H9 (cell line): ENCODE measurements around the gene SDHB. TPM values are rescaled to one million over a fixed set of nuclear protein-coding genes. Genes with fewer than 3 reads are reported as not detected.

ENCODE experiments used
- DNase-seq: peaks from one replicate; pipeline ENCODE4 v3.0.0-alpha.2; 2017
- H2AFZ ChIP-seq: one replicate; pipeline ENCODE4 v1.6.1; 2013; ENCODE audit warnings: mild to moderate bottlenecking, low read length, control low read depth, moderate library complexity
- H2AK5ac ChIP-seq: 2 replicates; pipeline ENCODE4 v1.6.1; 2013; ENCODE audit warnings: low read length, control low read depth, mixed read lengths; ENCODE audit not compliant: insufficient read length
- H2BK120ac ChIP-seq: one replicate; pipeline ENCODE4 v1.6.1; 2013; ENCODE audit warnings: low read depth, mild to moderate bottlenecking, low read length, control low read depth, inconsistent platforms; ENCODE audit not compliant: poor library complexity, severe bottlenecking
- H2BK12ac ChIP-seq: 2 replicates; pipeline ENCODE4 v1.6.1; 2013; ENCODE audit warnings: low read length, control low read depth, mixed read lengths, low read depth; ENCODE audit not compliant: insufficient read length
- H2BK15ac ChIP-seq: 2 replicates; pipeline ENCODE4 v1.6.1; 2013; ENCODE audit warnings: low read depth, low read length, control low read depth
- H2BK20ac ChIP-seq: one replicate; pipeline ENCODE4 v1.6.1; 2013; ENCODE audit warnings: low read depth, mild to moderate bottlenecking, low read length, control low read depth, inconsistent platforms; ENCODE audit not compliant: poor library complexity, severe bottlenecking
- H2BK5ac ChIP-seq: 2 replicates; pipeline ENCODE4 v1.6.1; 2013; ENCODE audit warnings: low read length, control low read depth, mixed read lengths; ENCODE audit not compliant: insufficient read length
- H3K14ac ChIP-seq: 2 replicates; pipeline ENCODE4 v1.6.1; 2013; ENCODE audit warnings: low read length, control low read depth; ENCODE audit not compliant: insufficient read depth
- H3K18ac ChIP-seq: 2 replicates; pipeline ENCODE4 v1.6.1; 2013; ENCODE audit warnings: low read depth, mild to moderate bottlenecking, mixed read lengths, low read length, control low read depth; ENCODE audit not compliant: insufficient read length
- H3K23ac ChIP-seq: 2 replicates; pipeline ENCODE4 v1.6.1; 2013; ENCODE audit warnings: low read length, control low read depth, mixed read lengths, low read depth; ENCODE audit not compliant: insufficient read length
- H3K23me2 ChIP-seq: 2 replicates; pipeline ENCODE4 v1.6.1; 2013; ENCODE audit warnings: low read depth, mild to moderate bottlenecking, mixed read lengths, low read length, control low read depth; ENCODE audit not compliant: insufficient read length, poor library complexity, severe bottlenecking
- H3K27ac ChIP-seq: 2 replicates; pipeline ENCODE4 v1.5.1; 2013; ENCODE audit warnings: low read length, control low read depth, mixed read lengths, low read depth; ENCODE audit not compliant: insufficient read length
- H3K27me3 ChIP-seq: 2 replicates; pipeline ENCODE4 v1.6.1; 2013; ENCODE audit warnings: low read length, control low read depth, inconsistent platforms; ENCODE audit not compliant: insufficient read depth
- H3K4ac ChIP-seq: 2 replicates; pipeline ENCODE4 v1.6.1; 2013; ENCODE audit warnings: low read depth, mild to moderate bottlenecking, control low read depth, inconsistent platforms, low read length, moderate library complexity
- H3K4me1 ChIP-seq: 2 replicates; pipeline ENCODE4 v1.6.1; 2013; ENCODE audit warnings: low read length, control low read depth, inconsistent platforms; ENCODE audit not compliant: insufficient read depth
- H3K4me2 ChIP-seq: 2 replicates; pipeline ENCODE4 v1.6.1; 2013; ENCODE audit warnings: low read length, control low read depth, mixed read lengths; ENCODE audit not compliant: insufficient read length, insufficient read depth
- H3K56ac ChIP-seq: 2 replicates; pipeline ENCODE4 v1.6.1; 2013; ENCODE audit warnings: low read depth, mild to moderate bottlenecking, mixed read lengths, low read length, control low read depth; ENCODE audit not compliant: insufficient read length
- H3K79me1 ChIP-seq: 2 replicates; pipeline ENCODE4 v1.6.1; 2013; ENCODE audit warnings: low read depth, mild to moderate bottlenecking, moderate library complexity, low read length, control low read depth, inconsistent platforms; ENCODE audit not compliant: insufficient read depth, poor library complexity, severe bottlenecking
- H3K79me2 ChIP-seq: 2 replicates; pipeline ENCODE4 v1.6.1; 2013; ENCODE audit warnings: low read length, control low read depth, inconsistent platforms; ENCODE audit not compliant: insufficient read depth
- H3K9ac ChIP-seq: 2 replicates; pipeline ENCODE4 v1.6.1; 2013; ENCODE audit warnings: low read length, control low read depth, mixed read lengths; ENCODE audit not compliant: insufficient read length; ENCODE audit errors: extremely low read depth
- H3K9me3 ChIP-seq: one replicate; pipeline ENCODE4 v1.6.1; 2013; ENCODE audit warnings: low read depth, low read length, inconsistent platforms; ENCODE audit not compliant: control insufficient read depth
- H3T11ph ChIP-seq: one replicate; pipeline ENCODE4 v1.6.1; 2013; ENCODE audit warnings: mild to moderate bottlenecking, low read length, control low read depth, inconsistent platforms
- H4K20me1 ChIP-seq: one replicate; pipeline ENCODE4 v1.6.1; 2013; ENCODE audit not compliant: control insufficient read depth, insufficient read length, insufficient read depth
- H4K5ac ChIP-seq: 2 replicates; pipeline ENCODE4 v1.6.1; 2013; ENCODE audit warnings: low read depth, mild to moderate bottlenecking, mixed read lengths, low read length, control low read depth; ENCODE audit not compliant: insufficient read length
- H4K8ac ChIP-seq: replicated peaks from 2 replicates; pipeline ENCODE4 v1.6.1; 2013; ENCODE audit warnings: low read length, control low read depth, mixed read lengths, low read depth; ENCODE audit not compliant: insufficient read length
- H4K91ac ChIP-seq: 2 replicates; pipeline ENCODE4 v1.6.1; 2013; ENCODE audit warnings: low read depth, mild to moderate bottlenecking, moderate library complexity, mixed read lengths, low read length, control low read depth; ENCODE audit not compliant: insufficient read length
- H3K27ac Mint-ChIP-seq, 3 experiments: 2 replicates in 2 of 3; 3 replicates in 1 of 3; pipeline ENCODE4 v1.8.0; 2020 to 2021; ENCODE audit warnings: mixed read lengths in 3 of 3, mild to moderate bottlenecking in 1 of 3, moderate library complexity in 1 of 3
- H3K27me3 Mint-ChIP-seq: 2 replicates; pipeline ENCODE4 v1.8.0; 2021; ENCODE audit warnings: low read depth, mild to moderate bottlenecking, moderate library complexity, mixed read lengths
- H3K36me3 Mint-ChIP-seq, 3 experiments: 2 replicates in 2 of 3; 3 replicates in 1 of 3; pipeline ENCODE4 v1.8.0; 2020 to 2021; ENCODE audit warnings: low read depth in 3 of 3, mixed read lengths in 3 of 3; ENCODE audit not compliant: insufficient read depth in 1 of 3
- H3K4me1 Mint-ChIP-seq, 2 experiments: 2 replicates each; pipeline ENCODE4 v1.8.0; 2020; ENCODE audit warnings: mixed read lengths in 2 of 2
- H3K4me3 Mint-ChIP-seq, 2 experiments: 2 replicates in 1 of 2; 3 replicates in 1 of 2; pipeline ENCODE4 v1.8.0; 2020 to 2021; ENCODE audit warnings: mild to moderate bottlenecking in 2 of 2, mixed read lengths in 2 of 2, moderate library complexity in 1 of 2
- H3K9me3 Mint-ChIP-seq, 2 experiments: 2 replicates in 1 of 2; 3 replicates in 1 of 2; pipeline ENCODE4 v1.8.0; 2020; ENCODE audit warnings: mild to moderate bottlenecking in 2 of 2, mixed read lengths in 2 of 2, moderate library complexity in 1 of 2
- WGBS: extraction: QIAGEN DNeasy Blood & Tissue Kit; methylation state at CpG from one replicate; pipeline ENCODE4 v1.1.7; 2013; ENCODE audit warnings: missing lambda C conversion rate, low lambda C conversion rate, mixed read lengths; ENCODE audit not compliant: insufficient read length; ENCODE audit errors: extremely low coverage; 5-methylcytosine and 5-hydroxymethylcytosine counted together
- total RNA-seq: library from RNA; stranded (reverse); gene quantifications from 2 replicates; pipeline ENCODE4 v1.2.1, GENCODE V29; 2021
- TF ChIP-seq, protein P1 (sequence below): fragments of 200-600 bp; sonication (generic); conservative IDR thresholded peaks from 3 replicates; pipeline ENCODE4 v1.8.0; 2021; ENCODE audit warnings: antibody characterized with exemption, mild to moderate bottlenecking

SDHB gene
- total RNA-seq, 1 experiment from 2014 or later, result 77.5 TPM

DNA sequence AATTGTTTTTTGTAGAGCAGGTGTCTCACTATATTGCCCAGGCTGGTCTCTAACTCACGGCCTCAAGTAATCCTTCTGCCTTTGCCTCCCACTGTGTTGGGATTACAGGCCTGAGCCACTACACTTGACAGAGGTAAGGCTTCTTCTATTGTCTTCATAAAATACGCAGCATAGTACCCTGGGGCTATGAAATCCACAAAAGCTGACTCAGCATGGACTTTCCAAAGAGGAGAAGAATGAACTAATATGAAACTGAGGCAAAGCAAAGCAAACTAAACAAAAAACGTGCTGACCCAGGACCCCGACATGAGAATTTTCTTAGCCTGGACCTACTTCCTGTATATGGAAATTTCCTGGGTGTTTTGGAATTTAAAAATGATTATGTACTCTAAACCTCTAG lies 23.6 kb downstream of the SDHB start:
- Histone ChIP-seq H3K79me1 (no peaks in the 10 kb centered on the region), H3K4me2 (no peak overlapping the region), H3K23me2 (no peaks in the 10 kb centered on the region), H3T11ph (no peak overlapping the region), H2BK120ac (no peak overlapping the region), H3K4me1 (no peaks in the 10 kb centered on the region), H4K91ac (no peak overlapping the region), H3K23ac (no peak overlapping the region), H2BK12ac (no peak overlapping the region), H4K8ac (no peak overlapping the region), H4K20me1 (no peaks in the 10 kb centered on the region), H3K79me2 (no peaks in the 10 kb centered on the region), H3K56ac (no peak overlapping the region), H2BK15ac (no peak overlapping the region), H2AK5ac (no peak overlapping the region), H3K18ac (no peak overlapping the region), H2AFZ (no peak overlapping the region), H3K14ac (no peak overlapping the region), H4K5ac (no peak overlapping the region), H3K27ac (no peak overlapping the region), H3K4ac (no peak overlapping the region), H3K9me3 (no peaks in the 10 kb centered on the region), H2BK20ac (no peak overlapping the region), H3K9ac (no peak overlapping the region), H3K27me3 (no peaks in the 10 kb centered on the region), H2BK5ac (no peak overlapping the region)
- H3K27ac Mint-ChIP-seq, result peak overlapping the region in 1 of 3 experiments; percentile 41; a peak in 1 of 7 replicates
- H3K4me1 Mint-ChIP-seq, result no peaks in the 10 kb centered on the region
- TF ChIP-seq, protein P1, sequence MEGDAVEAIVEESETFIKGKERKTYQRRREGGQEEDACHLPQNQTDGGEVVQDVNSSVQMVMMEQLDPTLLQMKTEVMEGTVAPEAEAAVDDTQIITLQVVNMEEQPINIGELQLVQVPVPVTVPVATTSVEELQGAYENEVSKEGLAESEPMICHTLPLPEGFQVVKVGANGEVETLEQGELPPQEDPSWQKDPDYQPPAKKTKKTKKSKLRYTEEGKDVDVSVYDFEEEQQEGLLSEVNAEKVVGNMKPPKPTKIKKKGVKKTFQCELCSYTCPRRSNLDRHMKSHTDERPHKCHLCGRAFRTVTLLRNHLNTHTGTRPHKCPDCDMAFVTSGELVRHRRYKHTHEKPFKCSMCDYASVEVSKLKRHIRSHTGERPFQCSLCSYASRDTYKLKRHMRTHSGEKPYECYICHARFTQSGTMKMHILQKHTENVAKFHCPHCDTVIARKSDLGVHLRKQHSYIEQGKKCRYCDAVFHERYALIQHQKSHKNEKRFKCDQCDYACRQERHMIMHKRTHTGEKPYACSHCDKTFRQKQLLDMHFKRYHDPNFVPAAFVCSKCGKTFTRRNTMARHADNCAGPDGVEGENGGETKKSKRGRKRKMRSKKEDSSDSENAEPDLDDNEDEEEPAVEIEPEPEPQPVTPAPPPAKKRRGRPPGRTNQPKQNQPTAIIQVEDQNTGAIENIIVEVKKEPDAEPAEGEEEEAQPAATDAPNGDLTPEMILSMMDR, result no peak
- H3K27me3 Mint-ChIP-seq, result no peaks in the 10 kb centered on the region
- WGBS, result no CpG with 5 or more reads among the region's 4 CpGs
- no peak for DNase-seq
- H3K4me3 Mint-ChIP-seq, result no peak overlapping the region
- no peaks in the 10 kb centered on the region for H3K9me3 Mint-ChIP-seq
- H3K36me3 Mint-ChIP-seq, result peaks cover 13 to 56% (median 33%) of the 10 kb centered on the region in 3 experiments; a peak in 6 of 7 replicates
